GM23248 (cell line): Measurements from ENCODE around the gene SPAG9. TPM values are rescaled to one million over a fixed set of nuclear protein-coding genes. Genes with fewer than 3 reads are reported as not detected.
"Not testable (repeated sequence)": the region's sequence is repeated elsewhere in the genome, so short reads cannot be mapped to it uniquely, and the experiment has no call there.

ENCODE experiments used
- DNase-seq: peaks from one replicate; pipeline ENCODE4 v3.0.0-alpha.2; 2015
- H2AFZ ChIP-seq: fragments of 200-600 bp; sonication (generic); 2 replicates; pipeline ENCODE4 v1.6.1; 2016; ENCODE audit warnings: antibody characterized with exemption
- H3F3A ChIP-seq: fragments of 200-600 bp; sonication (generic); 2 replicates; pipeline ENCODE4 v1.6.1; 2016; ENCODE audit warnings: mild to moderate bottlenecking, antibody characterized with exemption, mixed run types; ENCODE audit not compliant: insufficient read depth
- H3K27ac ChIP-seq: fragments of 200-600 bp; sonication (generic); 2 replicates; pipeline ENCODE4 v1.5.1; 2016; ENCODE audit warnings: mild to moderate bottlenecking
- H3K27me3 ChIP-seq: fragments of 200-600 bp; sonication (generic); replicated peaks from 2 replicates; pipeline ENCODE4 v1.6.1; 2016; ENCODE audit warnings: mild to moderate bottlenecking; ENCODE audit not compliant: insufficient read depth
- H3K36me3 ChIP-seq: fragments of 200-600 bp; sonication (generic); 2 replicates; pipeline ENCODE4 v1.6.1; 2016; ENCODE audit warnings: low read depth, mild to moderate bottlenecking
- H3K4me1 ChIP-seq: fragments of 200-600 bp; sonication (generic); 2 replicates; pipeline ENCODE4 v1.6.1; 2016; ENCODE audit warnings: mild to moderate bottlenecking; ENCODE audit not compliant: insufficient read depth
- H3K4me2 ChIP-seq: fragments of 200-600 bp; sonication (generic); one replicate; pipeline ENCODE4 v1.6.1; 2016; ENCODE audit warnings: mild to moderate bottlenecking; ENCODE audit not compliant: unreplicated experiment
- H3K4me3 ChIP-seq: fragments of 200-600 bp; sonication (generic); 2 replicates; pipeline ENCODE4 v1.5.1; 2016; ENCODE audit warnings: mild to moderate bottlenecking
- H3K79me2 ChIP-seq: fragments of 200-600 bp; sonication (generic); 2 replicates; pipeline ENCODE4 v1.6.1; 2016; ENCODE audit warnings: mild to moderate bottlenecking; ENCODE audit not compliant: insufficient read depth
- H3K9ac ChIP-seq: fragments of 200-600 bp; sonication (generic); 2 replicates; pipeline ENCODE4 v1.6.1; 2016; ENCODE audit warnings: mild to moderate bottlenecking
- H3K9me2 ChIP-seq: fragments of 200-600 bp; sonication (generic); 2 replicates; pipeline ENCODE4 v1.6.1; 2016; ENCODE audit warnings: mixed run types, mild to moderate bottlenecking, moderate library complexity; ENCODE audit not compliant: insufficient read depth
- H3K9me3 ChIP-seq: fragments of 200-600 bp; sonication (generic); one replicate; pipeline ENCODE4 v1.6.1; 2017; ENCODE audit warnings: low read depth
- H4K20me1 ChIP-seq: fragments of 200-600 bp; sonication (generic); 2 replicates; pipeline ENCODE4 v1.6.0; 2016; ENCODE audit not compliant: insufficient read depth
- EZH2 ChIP-seq: fragments of 200-600 bp; sonication (generic); IDR thresholded peaks from 2 replicates; pipeline ENCODE4 v1.6.1; 2018; ENCODE audit warnings: antibody characterized with exemption, mild to moderate bottlenecking; ENCODE audit not compliant: insufficient read depth, poor library complexity, severe bottlenecking
- EZH2phosphoT487 ChIP-seq: fragments of 200-600 bp; sonication (generic); IDR thresholded peaks from 2 replicates; pipeline ENCODE4 v1.6.1; 2018; ENCODE audit warnings: antibody characterized with exemption, moderate library complexity, mild to moderate bottlenecking, low read depth; ENCODE audit not compliant: insufficient read depth
- WGBS, 2 experiments: methylation state at CpG; one replicate each; pipeline ENCODE4 v1.1.6; 2015 to 2017; ENCODE audit warnings: low lambda C conversion rate in 2 of 2, low coverage in 1 of 2; ENCODE audit errors: missing lambda C conversion rate in 2 of 2; 5-methylcytosine and 5-hydroxymethylcytosine counted together
- in situ Hi-C: fragments of 300-500 bp; cut with MboI; formaldehyde crosslinking; loops from 2 replicates; pipeline ENCODE4 v1.15.0; 2020
- polyA plus RNA-seq: library from polyadenylated mRNA; unstranded; fragments of >200 nt; fragmentation: Nextera tagmentation; extraction: Ambion mirVana; gene quantifications from 2 replicates; pipeline ENCODE4 v1.2.1, GENCODE V29; 2016
- total RNA-seq: library from RNA; depleted of rRNA; stranded (reverse); fragments of >200 nt; shearing (Covaris generic); gene quantifications from 2 replicates; pipeline ENCODE4 v1.2.3, GENCODE V29; 2014

The SPAG9 gene
- total and polyA plus RNA-seq, 2 experiments from 2014 or later = 21.5 to 58.8 TPM

DNA sequence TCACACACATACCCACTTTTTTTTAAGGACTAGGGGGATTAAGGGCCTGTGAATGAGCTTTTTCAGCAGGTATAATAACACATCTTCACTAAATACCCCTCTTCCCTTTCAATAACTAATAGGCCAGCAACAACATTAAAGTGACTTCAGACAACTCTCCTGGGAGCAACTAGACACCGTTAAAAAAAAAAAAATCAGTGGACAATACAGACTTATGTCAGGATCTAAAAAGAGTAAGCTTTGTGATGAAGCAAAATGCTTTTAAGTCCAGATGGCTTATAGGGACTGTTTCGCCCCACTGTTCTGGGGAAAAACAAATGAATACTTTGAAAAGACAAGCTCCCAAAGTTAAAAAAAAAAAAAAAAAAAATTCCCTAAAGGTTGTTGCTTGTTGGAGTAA is 29.0 kb downstream of the SPAG9 start:
- H3K4me2 ChIP-seq = no peak overlapping the region
- H3K27me3 ChIP-seq = no peaks in the 10 kb centered on the region
- no peaks in the 10 kb centered on the region for H4K20me1 ChIP-seq
- WGBS, 2 experiments = 51 to 58% methylated on average over 2 of the region's 2 CpGs
- no peak overlapping the region for H3K9ac ChIP-seq
- TF ChIP-seq EZH2phosphoT487 (no peak), EZH2 (no peak)
- no peak overlapping the region for H3K4me3 ChIP-seq
- H3K27ac ChIP-seq = no peak overlapping the region
- H3K9me2 ChIP-seq = no peaks in the 10 kb centered on the region
- in situ Hi-C loops = no loop called here
- peaks cover 10% of the 10 kb centered on the region for H3K4me1 ChIP-seq
- no peaks in the 10 kb centered on the region for H3K36me3 ChIP-seq
- H3F3A ChIP-seq = 0 out of 2 replicates have a peak, but pooled peaks cover 4% of the 10 kb centered on the region
- DNase-seq = no peak
- no peaks in the 10 kb centered on the region for H3K9me3 ChIP-seq
- H2AFZ ChIP-seq = no peak overlapping the region
- H3K79me2 ChIP-seq = peaks cover 96% of the 10 kb centered on the region

DNA sequence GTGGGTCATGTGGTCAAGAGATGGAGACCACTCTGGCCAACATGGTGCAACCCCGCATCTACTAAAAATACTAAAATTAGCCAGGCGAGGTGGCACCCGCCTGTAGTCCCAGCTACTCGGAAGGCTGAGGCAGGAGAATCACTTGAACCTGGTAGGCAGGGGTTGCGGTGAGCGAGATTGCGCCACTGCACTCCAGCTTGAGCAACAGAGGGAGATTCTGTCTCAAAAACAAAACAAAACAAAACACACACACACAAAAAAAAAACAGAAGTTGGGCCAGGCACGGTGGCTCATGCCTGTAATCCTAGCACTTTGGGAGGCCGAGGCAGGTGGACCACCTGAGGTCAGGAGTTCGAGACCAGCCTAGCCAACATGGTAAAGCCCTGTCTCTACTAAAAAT is 31.8 kb downstream of the SPAG9 start:
- Histone ChIP-seq H3K79me2 (peaks cover 90% of the 10 kb centered on the region), H3K4me1 (peaks cover 36% of the 10 kb centered on the region), H3F3A (peaks cover 29% of the 10 kb centered on the region)
- H3K36me3 ChIP-seq, H3K4me3 ChIP-seq, H3K27ac ChIP-seq, in situ Hi-C loops, H3K9ac ChIP-seq, H2AFZ ChIP-seq, H3K27me3 ChIP-seq, H4K20me1 ChIP-seq, DNase-seq, H3K9me3 ChIP-seq, H3K9me2 ChIP-seq, H3K4me2 ChIP-seq: not testable (repeated sequence)
- 97 to 99% methylated on average over 10 of the region's 10 CpGs for WGBS, 2 experiments

DNA sequence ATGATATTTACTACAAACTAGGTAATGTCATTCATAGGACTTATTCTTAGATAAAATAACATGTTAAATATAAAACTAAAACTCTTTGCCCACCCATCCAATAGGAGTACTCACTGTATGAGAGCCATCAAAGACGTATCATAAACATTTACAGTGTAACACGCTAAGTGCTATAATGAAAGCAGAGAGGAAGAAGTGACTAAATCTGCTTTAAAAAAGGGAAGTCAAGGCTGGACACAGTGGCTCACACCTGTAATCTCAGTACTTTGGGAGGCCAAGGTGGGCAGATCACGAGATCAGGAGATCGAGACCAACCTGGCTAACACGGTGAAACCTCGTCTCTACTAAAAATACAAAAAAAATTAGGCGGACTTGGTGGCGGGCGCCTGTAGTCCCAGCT is 32.4 kb downstream of the SPAG9 start:
- no peaks in the 10 kb centered on the region for H3K27me3 ChIP-seq

DNA sequence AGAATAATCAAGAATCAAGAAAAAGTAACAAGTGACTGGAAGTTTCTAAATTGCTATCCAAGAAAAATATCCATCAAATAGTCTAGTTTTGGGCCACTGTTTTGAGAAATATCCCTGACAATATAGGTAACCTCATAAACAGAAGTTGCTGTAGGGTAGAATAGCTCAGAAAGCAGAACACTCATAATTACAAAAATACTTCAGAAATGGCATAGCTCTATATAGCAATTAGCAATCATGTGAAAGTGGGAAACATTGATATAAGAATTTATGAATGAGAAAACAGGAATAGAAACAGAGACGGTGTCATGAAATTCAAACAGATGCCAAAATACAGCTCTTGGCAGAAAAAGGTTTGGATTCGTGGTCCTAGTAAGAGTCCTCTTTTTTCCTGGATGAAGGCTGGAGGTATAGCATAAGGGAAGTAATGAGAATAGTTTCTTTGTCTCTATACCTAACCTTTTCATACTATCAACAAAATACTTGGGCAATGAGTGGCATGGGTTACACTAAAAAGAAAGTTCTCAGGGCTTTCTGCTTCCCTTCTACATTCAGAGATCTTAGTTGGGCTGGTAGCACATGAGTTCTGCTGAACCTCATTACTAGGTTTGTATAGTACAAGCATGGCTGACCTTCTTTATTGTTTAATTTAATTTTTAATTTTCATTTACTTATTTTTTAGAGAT is 33.5 kb downstream of the SPAG9 start:
- H3K4me1 ChIP-seq = peaks cover 38% of the 10 kb centered on the region
- in situ Hi-C loops = no loop called here
- 59 to 64% methylated on average over 2 of the region's 2 CpGs for WGBS, 2 experiments
- no peak overlapping the region for H3K4me2 ChIP-seq
- no peaks in the 10 kb centered on the region for H3K9me2 ChIP-seq
- no peak overlapping the region for H3K4me3 ChIP-seq
- no peaks in the 10 kb centered on the region for H3K9me3 ChIP-seq
- no peaks in the 10 kb centered on the region for H4K20me1 ChIP-seq
- TF ChIP-seq EZH2phosphoT487 = no peak
- TF ChIP-seq EZH2 = no peak
- H3K27me3 ChIP-seq = no peaks in the 10 kb centered on the region
- DNase-seq = peak; percentile 24
- H3K27ac ChIP-seq = peak overlapping the region; percentile 7; the same call in 1 of the 2 replicates
- H3K9ac ChIP-seq = no peak overlapping the region
- H3F3A ChIP-seq = peaks cover 37% of the 10 kb centered on the region
- no peaks in the 10 kb centered on the region for H3K36me3 ChIP-seq
- no peak overlapping the region for H2AFZ ChIP-seq
- H3K79me2 ChIP-seq = peaks cover 90% of the 10 kb centered on the region

More for the DNA sequence above, 32.4 kb downstream of the SPAG9 start:
- no peaks in the 10 kb centered on the region for H3K9me2 ChIP-seq
- no peak overlapping the region for H3K27ac ChIP-seq
- no peak overlapping the region for H2AFZ ChIP-seq
- peaks cover 33% of the 10 kb centered on the region for H3F3A ChIP-seq
- peaks cover 90% of the 10 kb centered on the region for H3K79me2 ChIP-seq
- peaks cover 38% of the 10 kb centered on the region for H3K4me1 ChIP-seq
- H3K9me3 ChIP-seq = no peaks in the 10 kb centered on the region
- no peaks in the 10 kb centered on the region for H3K36me3 ChIP-seq
- WGBS, 2 experiments = 91 to 94% methylated on average over 9 of the region's 9 CpGs
- no peak overlapping the region for H3K4me2 ChIP-seq
- in situ Hi-C loops = no loop called here
- H4K20me1 ChIP-seq = no peaks in the 10 kb centered on the region
- H3K9ac ChIP-seq = no peak overlapping the region
- no peak for TF ChIP-seq EZH2phosphoT487
- TF ChIP-seq EZH2 = no peak
- H3K4me3 ChIP-seq = no peak overlapping the region
- DNase-seq = no peak
